Activated T-helper 17 cell treated with anti-CD3 and anti-CD28 coated beads, Interleukin-2, amount 50 U/mL, for 72 hours (primary cell): ENCODE results near the gene CATSPERB. TPM values are rescaled to one million over a fixed set of nuclear protein-coding genes. Genes with fewer than 3 reads are reported as not detected.
"Not testable (repeated sequence)": the region's sequence is repeated elsewhere in the genome, so short reads cannot be mapped to it uniquely, and the experiment has no call there.

ENCODE experiments used
- ATAC-seq: fragments of 150-1000 bp; cut with Tn5 transposase; replicated peaks from 2 replicates; pipeline ENCODE4 v1.10.0; 2021; ENCODE audit warnings: mild to moderate bottlenecking, moderate library complexity
- H3K27ac Mint-ChIP-seq: one replicate; pipeline ENCODE4 v1.8.0; 2022; ENCODE audit warnings: mixed read lengths
- H3K27me3 Mint-ChIP-seq: one replicate; pipeline ENCODE4 v1.8.0; 2022; ENCODE audit warnings: mixed read lengths
- H3K36me3 Mint-ChIP-seq: one replicate; pipeline ENCODE4 v1.8.0; 2022; ENCODE audit warnings: low read depth, mild to moderate bottlenecking, mixed read lengths
- H3K4me1 Mint-ChIP-seq: one replicate; pipeline ENCODE4 v1.8.0; 2022; ENCODE audit warnings: mixed read lengths
- H3K4me3 Mint-ChIP-seq: one replicate; pipeline ENCODE4 v1.8.0; 2022; ENCODE audit warnings: mild to moderate bottlenecking, mixed read lengths
- H3K9me3 Mint-ChIP-seq: one replicate; pipeline ENCODE4 v1.8.0; 2022; ENCODE audit warnings: mixed read lengths
- total RNA-seq, 2 donors: library from RNA; stranded (reverse); gene quantifications; one replicate each; pipeline ENCODE4 v1.2.3, GENCODE V29; 2022

CATSPERB gene
- total RNA-seq, 2 donors from 2014 or later, result 0.52 to 2.5 TPM

DNA sequence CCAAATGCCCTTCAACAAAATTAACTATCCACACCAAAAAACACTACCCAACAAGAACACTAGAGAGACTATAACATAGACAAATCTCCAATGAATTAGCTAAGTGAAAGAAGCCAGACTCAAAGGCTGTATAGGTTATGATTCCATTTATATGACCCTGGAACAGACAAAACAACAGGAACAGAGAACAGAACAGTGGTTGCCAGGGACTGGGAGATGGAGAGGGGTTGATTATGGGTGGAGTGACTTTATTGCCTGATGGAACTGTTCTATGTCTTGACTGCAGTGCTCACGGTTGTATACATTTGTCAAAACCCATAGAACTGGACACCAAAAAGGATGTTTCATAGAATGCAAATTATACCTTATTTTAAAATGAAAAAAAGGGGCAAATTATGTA lies 14.9 kb downstream of the CATSPERB start:
- H3K36me3 Mint-ChIP-seq, result no peaks in the 10 kb centered on the region
- no peaks in the 10 kb centered on the region for H3K9me3 Mint-ChIP-seq
- no peak overlapping the region for H3K4me3 Mint-ChIP-seq
- ATAC-seq, result no peak
- H3K27ac Mint-ChIP-seq, result no peak overlapping the region
- H3K4me1 Mint-ChIP-seq, result no peaks in the 10 kb centered on the region
- H3K27me3 Mint-ChIP-seq, result no peaks in the 10 kb centered on the region

DNA sequence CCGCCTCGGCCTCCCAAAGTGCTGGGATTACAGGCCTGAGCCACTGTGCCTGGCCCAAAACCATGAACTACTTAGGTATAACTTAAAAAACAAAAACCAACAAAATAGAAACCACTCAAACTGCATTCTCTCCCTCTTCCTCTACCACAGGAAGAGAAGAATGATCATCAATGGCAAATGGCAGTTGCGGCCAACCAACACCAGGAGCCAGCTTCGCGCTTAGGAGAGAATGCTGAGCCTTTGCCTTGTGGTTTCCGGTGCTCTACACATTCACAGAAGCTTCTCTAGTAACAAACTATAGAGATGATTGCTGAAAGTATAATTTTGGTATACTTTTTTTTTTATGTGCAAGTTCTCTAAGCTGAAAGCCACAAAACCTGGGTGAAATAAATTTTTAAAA lies 17.1 kb downstream of the CATSPERB start:
- Mint-ChIP-seq H3K36me3 (no peaks in the 10 kb centered on the region), H3K27ac (peak overlapping the region; percentile 52), H3K4me1 (no peaks in the 10 kb centered on the region), H3K4me3 (peak overlapping the region; percentile 43), H3K27me3 (no peaks in the 10 kb centered on the region), H3K9me3 (no peaks in the 10 kb centered on the region)
- peak; percentile 82 for ATAC-seq

DNA sequence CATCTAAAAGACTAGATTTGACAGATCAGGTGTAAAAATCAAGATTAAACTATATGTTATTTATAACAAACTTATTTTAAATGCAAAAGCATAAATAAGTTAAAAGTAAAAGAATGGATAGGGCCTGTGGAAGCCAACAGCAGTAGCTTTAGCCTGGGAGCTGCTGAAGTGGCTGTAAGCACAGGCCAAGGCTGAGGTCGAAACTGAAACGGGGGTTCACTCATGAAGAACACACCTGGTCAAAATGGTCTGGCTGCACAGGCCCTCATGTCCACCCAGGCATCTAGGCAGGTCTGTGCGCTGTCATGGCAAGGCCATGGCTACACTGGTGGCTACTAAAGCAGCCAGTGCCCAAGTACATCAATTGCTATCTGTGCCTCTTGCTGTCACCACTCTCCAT lies 23.1 kb downstream of the CATSPERB start:
- Mint-ChIP-seq H3K27ac (no peak overlapping the region), H3K4me1 (no peaks in the 10 kb centered on the region), H3K36me3 (no peaks in the 10 kb centered on the region), H3K27me3 (no peaks in the 10 kb centered on the region), H3K4me3 (no peak overlapping the region), H3K9me3 (no peaks in the 10 kb centered on the region)
- ATAC-seq, result no peak

DNA sequence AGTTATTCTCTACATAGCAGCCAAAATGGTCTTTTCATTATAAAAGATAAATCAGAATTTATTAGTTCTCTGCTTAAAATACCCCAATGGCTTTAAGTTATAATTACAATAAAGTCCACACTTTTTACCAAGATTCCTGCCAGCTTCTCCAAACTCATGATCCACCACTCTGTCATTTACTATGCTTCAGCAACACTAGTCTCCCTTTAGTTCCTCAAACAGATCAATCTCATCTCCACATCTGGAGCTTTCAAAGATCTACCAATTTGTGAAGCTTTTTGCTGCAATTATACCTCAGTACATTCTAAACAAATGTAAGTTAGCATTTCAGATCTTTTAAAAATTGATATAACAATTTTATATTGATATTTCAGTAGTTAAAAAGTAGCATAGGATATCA lies 24.9 kb downstream of the CATSPERB start:
- no peaks in the 10 kb centered on the region for H3K27me3 Mint-ChIP-seq

DNA sequence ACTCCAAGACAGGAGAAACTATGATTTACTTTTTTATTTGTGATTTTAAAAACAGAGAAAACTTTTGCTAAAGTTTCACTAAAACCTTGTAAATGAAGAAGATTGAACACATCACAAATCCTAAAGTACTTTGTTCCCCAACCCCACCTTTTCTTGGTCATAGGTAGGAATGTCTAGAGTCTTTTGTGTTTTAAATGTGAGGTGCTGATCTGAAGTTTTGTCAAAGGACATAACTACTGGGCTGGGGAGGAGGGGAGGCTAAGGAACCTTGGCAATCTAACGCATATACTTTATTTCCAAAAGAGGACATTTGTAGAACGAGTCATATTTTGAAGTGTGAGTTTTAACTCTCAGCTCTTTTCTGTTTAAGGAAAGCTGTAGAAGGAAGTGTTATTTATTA lies 37.2 kb downstream of the CATSPERB start:
- no peak for ATAC-seq
- H3K27me3 Mint-ChIP-seq, result peaks cover 4% of the 10 kb centered on the region

More for the DNA sequence above, 24.9 kb downstream of the CATSPERB start:
- H3K9me3 Mint-ChIP-seq, result no peaks in the 10 kb centered on the region
- ATAC-seq, result no peak
- H3K4me1 Mint-ChIP-seq, result no peaks in the 10 kb centered on the region
- no peak overlapping the region for H3K4me3 Mint-ChIP-seq
- no peak overlapping the region for H3K27ac Mint-ChIP-seq
- H3K36me3 Mint-ChIP-seq, result no peaks in the 10 kb centered on the region

DNA sequence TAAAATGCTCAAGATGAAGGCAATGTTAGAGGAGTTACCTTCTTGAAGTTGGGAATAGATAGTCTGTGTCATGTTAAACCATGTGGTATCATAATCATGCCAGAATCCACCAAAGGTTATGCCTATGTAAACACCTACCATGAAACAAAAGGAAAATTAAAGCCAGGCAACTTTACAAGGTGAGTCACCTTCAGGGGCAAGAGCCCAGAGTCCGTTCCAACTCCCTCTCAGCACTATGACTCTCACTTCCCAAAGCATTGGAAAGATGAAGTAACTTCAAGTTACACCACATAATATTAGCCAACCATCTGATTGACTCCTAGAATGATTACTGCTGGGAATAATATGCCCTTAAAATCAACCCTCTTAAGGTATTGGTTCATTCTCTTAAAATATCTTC lies 38.5 kb downstream of the CATSPERB start:
- H3K4me1 Mint-ChIP-seq, result no peaks in the 10 kb centered on the region
- ATAC-seq, result no peak
- no peak overlapping the region for H3K4me3 Mint-ChIP-seq
- peaks cover 7% of the 10 kb centered on the region for H3K9me3 Mint-ChIP-seq
- H3K36me3 Mint-ChIP-seq, result no peaks in the 10 kb centered on the region
- H3K27me3 Mint-ChIP-seq, result peaks cover 4% of the 10 kb centered on the region
- H3K27ac Mint-ChIP-seq, result no peak overlapping the region

More for the DNA sequence above, 37.2 kb downstream of the CATSPERB start:
- H3K4me1 Mint-ChIP-seq, result no peaks in the 10 kb centered on the region
- no peaks in the 10 kb centered on the region for H3K36me3 Mint-ChIP-seq
- peaks cover 7% of the 10 kb centered on the region for H3K9me3 Mint-ChIP-seq
- H3K4me3 Mint-ChIP-seq, result no peak overlapping the region
- no peak overlapping the region for H3K27ac Mint-ChIP-seq

DNA sequence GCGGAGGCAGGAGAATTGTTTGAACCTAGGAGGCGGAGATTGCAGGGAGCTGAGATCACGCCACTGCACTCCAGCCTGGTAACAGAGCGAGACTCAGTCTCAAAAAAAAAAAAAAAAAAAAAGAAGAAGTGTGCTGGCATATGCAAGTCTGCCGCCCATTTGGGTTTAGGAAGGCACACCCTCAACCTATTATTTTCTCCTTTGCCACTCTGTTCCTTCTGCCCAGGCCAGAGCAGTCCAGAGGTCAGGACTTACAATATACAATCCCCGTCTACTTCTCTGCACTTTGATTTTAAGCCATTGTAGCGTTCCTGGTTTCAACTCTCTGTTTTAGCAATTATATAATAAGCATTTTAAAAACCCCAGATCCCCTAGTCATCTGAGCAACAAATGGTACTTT lies 39.8 kb downstream of the CATSPERB start:
- Mint-ChIP-seq H3K27me3 (no peaks in the 10 kb centered on the region), H3K27ac (no peak overlapping the region), H3K4me1 (no peaks in the 10 kb centered on the region), H3K9me3 (peaks cover 7% of the 10 kb centered on the region), H3K4me3 (no peak overlapping the region), H3K36me3 (no peaks in the 10 kb centered on the region)
- ATAC-seq, result no peak

DNA sequence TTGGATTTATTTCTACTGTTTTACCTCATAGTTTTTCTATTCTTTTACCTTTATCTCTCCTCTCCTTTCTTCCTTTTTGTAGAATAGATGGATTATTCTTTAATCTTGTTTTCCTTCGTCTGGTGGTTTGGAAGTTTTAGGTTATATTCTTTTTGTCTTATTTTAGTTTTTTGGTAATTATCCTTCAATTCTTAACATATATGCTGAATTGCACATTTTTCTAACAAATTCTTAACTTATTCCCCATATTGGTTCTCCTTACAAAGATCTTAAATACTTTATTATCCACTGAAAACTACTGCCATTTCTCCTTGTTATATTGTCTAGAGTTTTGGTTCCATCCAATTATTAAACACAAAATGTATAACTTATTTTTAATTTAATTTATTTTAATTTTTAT lies 42.3 kb downstream of the CATSPERB start:
- no peak overlapping the region for H3K4me3 Mint-ChIP-seq
- no peaks in the 10 kb centered on the region for H3K27me3 Mint-ChIP-seq
- no peak for ATAC-seq
- no peaks in the 10 kb centered on the region for H3K4me1 Mint-ChIP-seq
- H3K36me3 Mint-ChIP-seq, result no peaks in the 10 kb centered on the region
- no peak overlapping the region for H3K27ac Mint-ChIP-seq
- H3K9me3 Mint-ChIP-seq, result peaks cover 7% of the 10 kb centered on the region

DNA sequence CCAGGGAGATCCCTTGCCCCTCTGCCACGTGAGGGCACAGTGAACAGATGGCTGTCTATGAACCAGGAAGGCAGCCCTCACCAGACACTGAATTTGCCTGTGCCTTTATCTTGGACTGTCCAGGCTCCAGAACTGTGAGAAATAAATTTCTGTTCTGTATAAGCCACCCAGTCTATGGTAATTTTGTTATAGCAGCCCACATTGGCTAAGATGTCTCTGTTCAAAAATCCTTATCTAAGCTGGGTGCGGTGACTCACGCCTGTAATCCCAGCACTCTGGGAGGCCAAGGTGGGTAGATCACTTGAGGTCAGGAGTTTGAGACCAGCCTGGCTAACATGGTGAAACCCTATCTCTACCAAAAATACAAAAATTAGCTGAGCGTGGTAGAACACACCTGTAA lies 44.5 kb downstream of the CATSPERB start:
- H3K4me3 Mint-ChIP-seq, H3K27me3 Mint-ChIP-seq, H3K36me3 Mint-ChIP-seq, ATAC-seq, H3K27ac Mint-ChIP-seq, H3K9me3 Mint-ChIP-seq, H3K4me1 Mint-ChIP-seq: not testable (repeated sequence)

DNA sequence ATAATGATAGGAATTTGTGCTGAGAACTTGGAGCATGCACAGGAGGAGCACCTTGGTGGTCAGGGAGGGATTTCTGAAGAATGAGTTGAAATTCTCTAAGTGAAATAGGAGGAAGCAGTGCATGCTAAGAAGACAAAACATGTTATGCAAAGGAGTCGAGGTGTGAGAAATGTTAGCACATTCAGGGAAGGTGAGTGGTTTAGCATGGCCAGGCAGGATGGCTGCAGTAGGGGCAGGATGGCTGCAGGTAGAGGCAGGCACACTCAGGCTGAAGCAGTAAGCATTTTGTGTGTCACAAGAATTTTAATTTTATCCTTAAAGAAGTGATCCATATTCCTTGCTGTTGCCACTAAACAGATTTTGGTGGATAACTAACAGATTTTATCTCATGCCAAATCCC lies 46.3 kb downstream of the CATSPERB start:
- no peak overlapping the region for H3K27ac Mint-ChIP-seq
- H3K27me3 Mint-ChIP-seq, result no peaks in the 10 kb centered on the region
- peaks cover 9% of the 10 kb centered on the region for H3K4me1 Mint-ChIP-seq
- peaks cover 4% of the 10 kb centered on the region for H3K9me3 Mint-ChIP-seq
- no peak overlapping the region for H3K4me3 Mint-ChIP-seq
- H3K36me3 Mint-ChIP-seq, result no peaks in the 10 kb centered on the region
- no peak for ATAC-seq

DNA sequence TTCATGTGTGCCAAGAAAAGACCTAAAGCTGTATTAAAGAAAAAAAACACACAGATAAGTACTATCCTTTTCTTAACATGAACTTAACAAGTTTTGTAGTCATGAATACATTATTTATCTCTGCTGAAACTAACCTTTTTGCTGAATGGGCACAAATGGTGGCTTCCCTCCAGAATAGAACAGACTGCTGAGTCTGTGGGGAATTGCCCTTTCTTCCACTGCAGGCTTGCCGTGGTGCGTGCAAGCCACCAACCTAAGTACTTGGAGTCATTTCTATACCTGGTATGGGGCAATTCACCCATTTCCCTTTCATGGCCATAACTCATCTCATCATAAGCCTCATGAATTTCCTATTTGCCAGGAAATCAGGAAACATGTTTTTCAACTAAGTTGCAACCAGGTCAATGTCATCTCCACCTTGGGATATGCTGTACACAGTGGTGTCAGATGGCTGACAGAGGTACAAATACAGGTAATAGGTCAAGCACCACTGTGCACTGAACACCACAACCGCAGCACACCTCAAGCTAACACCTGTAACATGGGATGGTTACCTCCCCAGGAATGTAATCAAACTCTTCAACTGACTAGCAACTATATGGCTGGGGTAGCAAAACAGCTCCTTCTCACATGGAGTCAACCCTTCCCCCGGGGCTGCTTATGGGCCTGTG lies 49.9 kb downstream of the CATSPERB start:
- Mint-ChIP-seq H3K27me3 (no peaks in the 10 kb centered on the region), H3K27ac (peak overlapping the region; percentile 18), H3K36me3 (no peaks in the 10 kb centered on the region), H3K4me1 (peaks cover 10% of the 10 kb centered on the region), H3K9me3 (no peaks in the 10 kb centered on the region), H3K4me3 (peak overlapping the region; percentile 29)
- peak; percentile 95 for ATAC-seq

DNA sequence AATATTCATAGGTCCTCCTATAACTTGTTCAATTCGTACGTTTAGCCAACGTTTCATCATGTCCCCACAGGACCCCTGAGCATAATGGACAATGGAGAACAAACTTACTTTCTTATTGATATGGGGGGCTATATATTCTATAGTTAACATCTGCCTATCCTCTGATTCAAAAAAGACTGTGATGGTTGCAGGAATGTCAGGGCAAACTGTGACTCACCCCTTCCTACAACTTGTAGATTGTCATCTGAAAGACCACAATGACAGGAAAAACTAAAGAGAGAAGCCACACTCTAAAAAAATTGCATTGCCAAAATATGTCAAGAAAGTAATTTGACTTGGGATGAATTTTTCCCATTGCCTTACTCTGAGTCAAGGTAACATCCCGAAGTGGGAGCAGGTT lies 50.8 kb downstream of the CATSPERB start:
- Mint-ChIP-seq H3K4me3 (peak overlapping the region; percentile 29), H3K4me1 (peaks cover 10% of the 10 kb centered on the region), H3K36me3 (no peaks in the 10 kb centered on the region), H3K27me3 (no peaks in the 10 kb centered on the region), H3K9me3 (no peaks in the 10 kb centered on the region), H3K27ac (peak overlapping the region; percentile 36)
- ATAC-seq, result peak; percentile 43

DNA sequence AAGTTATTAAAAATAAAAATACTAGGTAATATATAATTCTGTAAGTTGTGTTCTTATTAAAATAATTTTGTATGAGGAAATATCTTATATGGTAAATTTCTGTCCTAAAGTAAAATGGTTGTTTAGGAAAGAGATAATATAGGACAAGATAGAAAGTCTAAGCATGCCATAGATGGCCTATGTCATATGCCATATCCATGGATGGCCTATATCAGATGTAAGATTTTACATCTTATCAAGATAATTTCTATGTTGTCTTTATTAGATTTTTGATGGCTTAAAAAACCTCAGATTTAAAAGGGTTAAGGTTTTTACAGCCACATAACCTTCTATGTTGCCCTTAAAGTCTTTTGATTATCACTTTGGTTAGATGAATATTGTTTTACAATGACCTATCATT lies 52.6 kb downstream of the CATSPERB start:
- peaks cover 10% of the 10 kb centered on the region for H3K4me1 Mint-ChIP-seq
- H3K9me3 Mint-ChIP-seq, result no peaks in the 10 kb centered on the region
- H3K4me3 Mint-ChIP-seq, result no peak overlapping the region
- no peaks in the 10 kb centered on the region for H3K27me3 Mint-ChIP-seq
- H3K27ac Mint-ChIP-seq, result no peak overlapping the region
- no peaks in the 10 kb centered on the region for H3K36me3 Mint-ChIP-seq
- no peak for ATAC-seq

DNA sequence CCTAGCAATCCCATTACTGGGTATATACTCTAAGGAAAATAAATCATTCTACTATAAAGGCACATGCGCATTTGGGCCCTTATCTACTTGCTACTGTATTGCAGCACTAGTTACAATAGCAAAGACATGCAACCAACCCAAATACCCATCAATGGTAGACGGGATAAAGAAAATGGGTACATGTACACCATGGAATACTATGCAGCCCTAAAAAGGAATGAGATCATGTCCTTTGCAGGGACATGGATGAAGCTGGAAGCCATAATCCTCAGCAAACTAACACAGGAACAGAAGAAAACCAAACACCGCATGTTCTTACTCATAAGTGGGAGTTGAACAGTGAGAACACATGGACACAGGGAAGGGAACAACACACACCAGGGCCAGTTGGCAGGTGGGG lies 54.2 kb downstream of the CATSPERB start:
- not testable (repeated sequence) for H3K9me3 Mint-ChIP-seq, H3K36me3 Mint-ChIP-seq, H3K27me3 Mint-ChIP-seq, H3K27ac Mint-ChIP-seq, H3K4me3 Mint-ChIP-seq, ATAC-seq
- H3K4me1 Mint-ChIP-seq, result peaks cover 10% of the 10 kb centered on the region

DNA sequence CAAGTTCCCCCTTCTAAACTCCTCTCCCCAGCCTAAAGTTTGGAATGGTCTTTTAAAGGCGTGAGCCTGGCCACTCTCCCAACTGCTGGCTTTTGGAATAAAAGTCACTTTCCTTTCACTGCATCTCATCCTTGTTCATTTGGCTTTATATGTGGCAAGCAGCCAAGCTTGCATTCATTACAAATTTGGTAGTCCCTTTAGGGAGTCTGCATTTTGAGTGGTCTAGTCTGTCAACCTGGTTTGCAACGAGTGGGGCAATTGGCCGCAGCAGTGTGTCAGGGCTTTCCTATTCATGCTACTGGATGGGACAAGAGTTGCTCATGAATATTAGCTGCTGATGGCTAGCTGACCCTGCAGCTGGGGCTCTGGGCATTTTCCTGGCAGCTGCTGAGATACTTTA lies 57.0 kb downstream of the CATSPERB start:
- no peak overlapping the region for H3K4me3 Mint-ChIP-seq
- H3K36me3 Mint-ChIP-seq, result no peaks in the 10 kb centered on the region
- H3K9me3 Mint-ChIP-seq, result no peaks in the 10 kb centered on the region
- H3K4me1 Mint-ChIP-seq, result no peaks in the 10 kb centered on the region
- H3K27ac Mint-ChIP-seq, result no peak overlapping the region
- no peak for ATAC-seq
- no peaks in the 10 kb centered on the region for H3K27me3 Mint-ChIP-seq

DNA sequence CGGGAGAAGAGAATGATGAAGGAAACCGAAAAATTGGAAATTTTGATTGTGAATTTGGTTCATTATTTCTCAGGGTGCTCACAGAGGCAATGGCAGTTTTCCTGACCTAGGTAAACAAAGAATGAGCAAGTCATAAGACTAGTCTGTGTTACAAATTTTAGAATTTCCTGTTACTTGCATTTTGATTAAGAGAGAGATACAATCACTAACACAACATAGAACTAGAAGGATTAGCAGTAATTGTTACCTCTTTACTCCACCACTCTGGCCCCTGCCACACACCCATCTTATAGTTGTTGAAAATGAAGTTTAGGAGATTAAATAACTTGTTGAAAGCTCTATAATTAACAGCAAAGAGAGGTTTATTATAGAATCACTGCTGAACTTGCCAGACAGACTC lies 62.0 kb downstream of the CATSPERB start:
- Mint-ChIP-seq H3K4me3 (no peak overlapping the region), H3K4me1 (no peaks in the 10 kb centered on the region), H3K27ac (no peak overlapping the region), H3K36me3 (peaks cover 6% of the 10 kb centered on the region), H3K27me3 (no peaks in the 10 kb centered on the region), H3K9me3 (no peaks in the 10 kb centered on the region)
- ATAC-seq, result peak; percentile 45
